ENCODE data around the gene CEP95.

DNA sequence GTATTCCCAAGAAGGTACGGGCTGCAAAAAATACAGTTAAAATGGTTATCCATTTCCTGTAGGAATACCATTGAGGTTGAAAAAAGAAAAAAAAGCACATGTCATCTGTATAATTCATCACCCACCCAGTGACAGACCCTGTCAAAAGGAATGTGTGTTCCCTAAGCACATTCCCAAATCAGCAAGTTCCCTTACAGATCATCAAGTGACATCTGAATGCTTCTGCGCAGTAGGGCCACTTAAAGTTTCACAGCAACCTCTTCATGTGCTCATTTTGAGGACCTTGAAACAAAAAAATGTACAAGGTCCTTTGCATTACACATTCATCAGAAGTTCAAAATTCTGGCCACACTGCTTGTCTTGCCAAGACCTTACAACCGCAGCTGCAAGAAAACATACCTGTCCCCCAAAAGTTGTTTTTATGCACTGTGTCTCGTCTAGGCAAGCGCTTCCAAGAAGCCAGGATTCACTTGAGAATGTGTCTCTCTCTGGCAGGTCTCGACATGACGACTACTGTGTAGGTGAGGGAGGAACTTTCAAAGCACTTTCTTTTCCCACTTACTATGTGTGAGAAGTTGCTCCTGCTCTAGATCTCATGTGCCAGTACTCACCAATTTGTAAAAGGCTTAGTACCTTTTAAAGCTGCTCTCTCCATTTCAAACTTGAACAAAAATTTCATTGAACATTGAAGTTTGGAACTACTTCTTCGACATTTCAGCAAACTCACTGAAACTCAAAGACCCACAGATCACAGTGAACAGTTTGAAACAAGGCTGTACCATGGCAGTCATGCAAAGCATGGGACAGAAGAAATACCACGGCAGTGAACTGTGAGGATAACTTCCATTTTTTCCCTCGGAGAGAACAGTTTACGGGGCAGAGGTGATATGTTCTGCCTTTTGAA, 5.7 kb upstream of the CEP95 start:
- TF ChIP-seq, protein P1, sequence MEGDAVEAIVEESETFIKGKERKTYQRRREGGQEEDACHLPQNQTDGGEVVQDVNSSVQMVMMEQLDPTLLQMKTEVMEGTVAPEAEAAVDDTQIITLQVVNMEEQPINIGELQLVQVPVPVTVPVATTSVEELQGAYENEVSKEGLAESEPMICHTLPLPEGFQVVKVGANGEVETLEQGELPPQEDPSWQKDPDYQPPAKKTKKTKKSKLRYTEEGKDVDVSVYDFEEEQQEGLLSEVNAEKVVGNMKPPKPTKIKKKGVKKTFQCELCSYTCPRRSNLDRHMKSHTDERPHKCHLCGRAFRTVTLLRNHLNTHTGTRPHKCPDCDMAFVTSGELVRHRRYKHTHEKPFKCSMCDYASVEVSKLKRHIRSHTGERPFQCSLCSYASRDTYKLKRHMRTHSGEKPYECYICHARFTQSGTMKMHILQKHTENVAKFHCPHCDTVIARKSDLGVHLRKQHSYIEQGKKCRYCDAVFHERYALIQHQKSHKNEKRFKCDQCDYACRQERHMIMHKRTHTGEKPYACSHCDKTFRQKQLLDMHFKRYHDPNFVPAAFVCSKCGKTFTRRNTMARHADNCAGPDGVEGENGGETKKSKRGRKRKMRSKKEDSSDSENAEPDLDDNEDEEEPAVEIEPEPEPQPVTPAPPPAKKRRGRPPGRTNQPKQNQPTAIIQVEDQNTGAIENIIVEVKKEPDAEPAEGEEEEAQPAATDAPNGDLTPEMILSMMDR (conservative IDR thresholded peaks at IDR 0.05 in 1 of 2, IDR thresholded peaks at IDR 0.05 in 1 of 2; ENCODE audit: low read depth in 1 of 2, low read length in 2 of 2), result no peak
- no peak for TF ChIP-seq EZH2 (IDR thresholded peaks at IDR 0.05; ENCODE audit: low read length, missing control alignments)
